22Rv1 (cell line): ENCODE data around the gene HSF2BP.

Experiments
- ZFX ChIP-seq: fragments of 450-650 bp; IDR thresholded peaks from 2 replicates; pipeline ENCODE4 v1.6.1; 2017; ENCODE audit warnings: antibody characterized with exemption, borderline replicate concordance
- TF ChIP-seq, protein P1 (sequence below): fragments of 450-650 bp; IDR thresholded peaks from 2 replicates; pipeline ENCODE4 v1.5.1; 2017; ENCODE audit warnings: mild to moderate bottlenecking

- TF ChIP-seq, protein P1, sequence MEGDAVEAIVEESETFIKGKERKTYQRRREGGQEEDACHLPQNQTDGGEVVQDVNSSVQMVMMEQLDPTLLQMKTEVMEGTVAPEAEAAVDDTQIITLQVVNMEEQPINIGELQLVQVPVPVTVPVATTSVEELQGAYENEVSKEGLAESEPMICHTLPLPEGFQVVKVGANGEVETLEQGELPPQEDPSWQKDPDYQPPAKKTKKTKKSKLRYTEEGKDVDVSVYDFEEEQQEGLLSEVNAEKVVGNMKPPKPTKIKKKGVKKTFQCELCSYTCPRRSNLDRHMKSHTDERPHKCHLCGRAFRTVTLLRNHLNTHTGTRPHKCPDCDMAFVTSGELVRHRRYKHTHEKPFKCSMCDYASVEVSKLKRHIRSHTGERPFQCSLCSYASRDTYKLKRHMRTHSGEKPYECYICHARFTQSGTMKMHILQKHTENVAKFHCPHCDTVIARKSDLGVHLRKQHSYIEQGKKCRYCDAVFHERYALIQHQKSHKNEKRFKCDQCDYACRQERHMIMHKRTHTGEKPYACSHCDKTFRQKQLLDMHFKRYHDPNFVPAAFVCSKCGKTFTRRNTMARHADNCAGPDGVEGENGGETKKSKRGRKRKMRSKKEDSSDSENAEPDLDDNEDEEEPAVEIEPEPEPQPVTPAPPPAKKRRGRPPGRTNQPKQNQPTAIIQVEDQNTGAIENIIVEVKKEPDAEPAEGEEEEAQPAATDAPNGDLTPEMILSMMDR: no peak
- no peak for TF ChIP-seq ZFX
These were observed 49.6 kb downstream of the HSF2BP start for GRCh38 chr21:43609501-43610340.
